ENCODE results near the gene YEATS4.

YEATS4 gene

GRCh38 chr12:69343885-69344612 lies 15.5 kb upstream of the YEATS4 start:
- Histone ChIP-seq H3K9ac (ENCODE audit: low read length) (no peak overlapping the region), H3K36me3 (ENCODE audit: control insufficient read depth, low read depth, low read length) (no peaks in the 10 kb centered on the region), H3K27ac (ENCODE audit: low read length) (no peak overlapping the region), H3K27me3 (ENCODE audit: control insufficient read depth, insufficient read depth, low read length) (no peaks in the 10 kb centered on the region), H3K4me1 (ENCODE audit: control insufficient read depth, low read depth, low read length) (no peaks in the 10 kb centered on the region), H3K4me3 (ENCODE audit: low read length) (no peak overlapping the region), H3K9me3 (ENCODE audit: control insufficient read depth, low read depth, low read length) (no peaks in the 10 kb centered on the region)

- Histone ChIP-seq H3K4me3 (ENCODE audit: low read length) (no peak overlapping the region), H3K36me3 (ENCODE audit: control insufficient read depth, low read depth, low read length) (no peaks in the 10 kb centered on the region), H3K9ac (ENCODE audit: low read length) (no peak overlapping the region), H3K4me1 (ENCODE audit: control insufficient read depth, low read depth, low read length) (no peaks in the 10 kb centered on the region), H3K27me3 (ENCODE audit: control insufficient read depth, insufficient read depth, low read length) (no peaks in the 10 kb centered on the region), H3K27ac (ENCODE audit: low read length) (no peak overlapping the region), H3K9me3 (ENCODE audit: control insufficient read depth, low read depth, low read length) (no peaks in the 10 kb centered on the region)
These were observed 14.5 kb upstream of the YEATS4 start for GRCh38 chr12:69345077-69345476.

- no peaks in the 10 kb centered on the region for H3K9me3 ChIP-seq (ENCODE audit: control insufficient read depth, low read depth, low read length)
- no peak overlapping the region for H3K27ac ChIP-seq (ENCODE audit: low read length)
- no peaks in the 10 kb centered on the region for H3K36me3 ChIP-seq (ENCODE audit: control insufficient read depth, low read depth, low read length)
- no peaks in the 10 kb centered on the region for H3K4me1 ChIP-seq (ENCODE audit: control insufficient read depth, low read depth, low read length)
- H3K27me3 ChIP-seq (ENCODE audit: control insufficient read depth, insufficient read depth, low read length) = no peaks in the 10 kb centered on the region
- H3K4me3 ChIP-seq (ENCODE audit: low read length) = no peak overlapping the region
- H3K9ac ChIP-seq (ENCODE audit: low read length) = no peak overlapping the region
These were observed 13.8 kb upstream of the YEATS4 start for GRCh38 chr12:69345742-69346141.

GRCh38 chr12:69348162-69348938 lies 11.2 kb upstream of the YEATS4 start, which contains the start of gene LYZ:
Gene LYZ (plus strand): TSS chr12:69348381. CDS start chr12:69348409, 28 bp downstream.
- Histone ChIP-seq H3K4me1 (ENCODE audit: control insufficient read depth, low read depth, low read length) (no peaks in the 10 kb centered on the region), H3K9ac (ENCODE audit: low read length) (no peak within 1 kb of the TSS), H3K4me3 (ENCODE audit: low read length) (no peak within 1 kb of the TSS), H3K27ac (ENCODE audit: low read length) (no peak within 1 kb of the TSS), H3K9me3 (ENCODE audit: control insufficient read depth, low read depth, low read length) (no peaks in the 10 kb centered on the region), H3K36me3 (ENCODE audit: control insufficient read depth, low read depth, low read length) (no peaks in the 10 kb centered on the region), H3K27me3 (ENCODE audit: control insufficient read depth, insufficient read depth, low read length) (no peaks in the 10 kb centered on the region)

- no peaks in the 10 kb centered on the region for H3K4me1 ChIP-seq (ENCODE audit: control insufficient read depth, low read depth, low read length)
- no peaks in the 10 kb centered on the region for H3K9me3 ChIP-seq (ENCODE audit: control insufficient read depth, low read depth, low read length)
- no peaks in the 10 kb centered on the region for H3K36me3 ChIP-seq (ENCODE audit: control insufficient read depth, low read depth, low read length)
- H3K27me3 ChIP-seq (ENCODE audit: control insufficient read depth, insufficient read depth, low read length) = no peaks in the 10 kb centered on the region
- no peak overlapping the region for H3K9ac ChIP-seq (ENCODE audit: low read length)
- no peak overlapping the region for H3K4me3 ChIP-seq (ENCODE audit: low read length)
- H3K27ac ChIP-seq (ENCODE audit: low read length) = no peak overlapping the region
These were observed 9.4 kb upstream of the YEATS4 start for GRCh38 chr12:69350002-69350626.

GRCh38 chr12:69350777-69351176 lies 8.8 kb upstream of the YEATS4 start:
- Histone ChIP-seq H3K27me3 (ENCODE audit: control insufficient read depth, insufficient read depth, low read length) (no peaks in the 10 kb centered on the region), H3K36me3 (ENCODE audit: control insufficient read depth, low read depth, low read length) (no peaks in the 10 kb centered on the region), H3K27ac (ENCODE audit: low read length) (no peak overlapping the region), H3K9me3 (ENCODE audit: control insufficient read depth, low read depth, low read length) (no peaks in the 10 kb centered on the region), H3K4me3 (ENCODE audit: low read length) (no peak overlapping the region), H3K9ac (ENCODE audit: low read length) (no peak overlapping the region), H3K4me1 (ENCODE audit: control insufficient read depth, low read depth, low read length) (no peaks in the 10 kb centered on the region)

- no peaks in the 10 kb centered on the region for H3K4me1 ChIP-seq (ENCODE audit: control insufficient read depth, low read depth, low read length)
- H3K27ac ChIP-seq (ENCODE audit: low read length) = no peak overlapping the region
- H3K27me3 ChIP-seq (ENCODE audit: control insufficient read depth, insufficient read depth, low read length) = no peaks in the 10 kb centered on the region
- H3K36me3 ChIP-seq (ENCODE audit: control insufficient read depth, low read depth, low read length) = no peaks in the 10 kb centered on the region
- no peak overlapping the region for H3K9ac ChIP-seq (ENCODE audit: low read length)
- no peak overlapping the region for H3K4me3 ChIP-seq (ENCODE audit: low read length)
- H3K9me3 ChIP-seq (ENCODE audit: control insufficient read depth, low read depth, low read length) = no peaks in the 10 kb centered on the region
These were observed 7.9 kb upstream of the YEATS4 start for GRCh38 chr12:69351462-69352236.

GRCh38 chr12:69352904-69353303 lies 6.6 kb upstream of the YEATS4 start:
- H3K9me3 ChIP-seq (ENCODE audit: control insufficient read depth, low read depth, low read length) = no peaks in the 10 kb centered on the region
- H3K36me3 ChIP-seq (ENCODE audit: control insufficient read depth, low read depth, low read length) = no peaks in the 10 kb centered on the region
- no peak overlapping the region for H3K9ac ChIP-seq (ENCODE audit: low read length)
- H3K27me3 ChIP-seq (ENCODE audit: control insufficient read depth, insufficient read depth, low read length) = no peaks in the 10 kb centered on the region
- H3K4me3 ChIP-seq (ENCODE audit: low read length) = no peak overlapping the region
- H3K4me1 ChIP-seq (ENCODE audit: control insufficient read depth, low read depth, low read length) = no peaks in the 10 kb centered on the region
- no peak overlapping the region for H3K27ac ChIP-seq (ENCODE audit: low read length)

GRCh38 chr12:69354172-69354555 lies 5.4 kb upstream of the YEATS4 start:
- Histone ChIP-seq H3K9ac (ENCODE audit: low read length) (no peak overlapping the region), H3K27ac (ENCODE audit: low read length) (no peak overlapping the region), H3K4me1 (ENCODE audit: control insufficient read depth, low read depth, low read length) (no peaks in the 10 kb centered on the region), H3K4me3 (ENCODE audit: low read length) (no peak overlapping the region), H3K36me3 (ENCODE audit: control insufficient read depth, low read depth, low read length) (no peaks in the 10 kb centered on the region), H3K9me3 (ENCODE audit: control insufficient read depth, low read depth, low read length) (no peaks in the 10 kb centered on the region), H3K27me3 (ENCODE audit: control insufficient read depth, insufficient read depth, low read length) (no peaks in the 10 kb centered on the region)

GRCh38 chr12:69354556-69355187 lies 4.9 kb upstream of the YEATS4 start:
- no peaks in the 10 kb centered on the region for H3K27me3 ChIP-seq (ENCODE audit: control insufficient read depth, insufficient read depth, low read length)
- no peaks in the 10 kb centered on the region for H3K4me1 ChIP-seq (ENCODE audit: control insufficient read depth, low read depth, low read length)
- no peak overlapping the region for H3K27ac ChIP-seq (ENCODE audit: low read length)
- H3K9me3 ChIP-seq (ENCODE audit: control insufficient read depth, low read depth, low read length) = no peaks in the 10 kb centered on the region
- H3K36me3 ChIP-seq (ENCODE audit: control insufficient read depth, low read depth, low read length) = no peaks in the 10 kb centered on the region
- H3K4me3 ChIP-seq (ENCODE audit: low read length) = no peak overlapping the region
- no peak overlapping the region for H3K9ac ChIP-seq (ENCODE audit: low read length)
